GM18519 (cell line): ENCODE results near the gene CRYGN.

ENCODE experiments used
- ATAC-seq: cut with Tn5 transposase; IDR thresholded peaks from one replicate; pipeline ENCODE4 v1.9.1; 2021; ENCODE audit warnings: mild to moderate bottlenecking, moderate library complexity; ENCODE audit not compliant: unreplicated experiment, low FRiP score

CRYGN gene

GRCh38 chr7:151428378-151429236 is 11.3 kb downstream of the CRYGN start:
- ATAC-seq = no peak

GRCh38 chr7:151427705-151428377 is 12.1 kb downstream of the CRYGN start:
- no peak for ATAC-seq

- ATAC-seq = no peak
These were observed 12.8 kb downstream of the CRYGN start for GRCh38 chr7:151426904-151427704.

- ATAC-seq = no peak
These were observed 13.5 kb downstream of the CRYGN start for GRCh38 chr7:151426441-151426903.

- ATAC-seq = no peak
These were observed 14.1 kb downstream of the CRYGN start for GRCh38 chr7:151425670-151426440.

- ATAC-seq = no peak
These were observed 15.1 kb downstream of the CRYGN start for GRCh38 chr7:151424799-151425198.

- ATAC-seq = no peak
These were observed 16.0 kb downstream of the CRYGN start for GRCh38 chr7:151423936-151424335.

- no peak for ATAC-seq
These were observed 16.7 kb downstream of the CRYGN start for GRCh38 chr7:151423226-151423625.

- no peak for ATAC-seq
These were observed 17.7 kb downstream of the CRYGN start for GRCh38 chr7:151422212-151422611.

- no peak for ATAC-seq
These were observed 19.8 kb downstream of the CRYGN start for GRCh38 chr7:151420144-151420543.

GRCh38 chr7:151416941-151417315 is 23.0 kb downstream of the CRYGN start:
- no peak for ATAC-seq

- ATAC-seq = no peak
These were observed 23.6 kb downstream of the CRYGN start for GRCh38 chr7:151416112-151416940.

GRCh38 chr7:151415375-151416105 is 24.4 kb downstream of the CRYGN start:
- no peak for ATAC-seq

GRCh38 chr7:151413241-151413640 is 26.7 kb downstream of the CRYGN start:
- no peak for ATAC-seq

- no peak for ATAC-seq
These were observed 27.6 kb downstream of the CRYGN start for GRCh38 chr7:151412318-151412717.

GRCh38 chr7:151411551-151411950 is 28.4 kb downstream of the CRYGN start:
- ATAC-seq = no peak

- ATAC-seq = no peak
These were observed 29.2 kb downstream of the CRYGN start for GRCh38 chr7:151410405-151411390.
